Neutrophil (primary cell): ENCODE data around the gene RTF2.
"Not testable (repeated sequence)": the region's sequence is repeated elsewhere in the genome, so short reads cannot be mapped to it uniquely, and the experiment has no call there.

ENCODE experiments used
- H3K27ac ChIP-seq: fragments of 200-600 bp; sonication (generic); 2 replicates; pipeline ENCODE4 v1.5.1; 2016; ENCODE audit warnings: mild to moderate bottlenecking, moderate library complexity
- H3K27me3 ChIP-seq: fragments of 200-600 bp; sonication (generic); 2 replicates; pipeline ENCODE4 v1.6.0; 2016; ENCODE audit warnings: mild to moderate bottlenecking
- H3K36me3 ChIP-seq: fragments of 200-600 bp; sonication (generic); 2 replicates; pipeline ENCODE4 v1.5.1; 2017
- H3K4me1 ChIP-seq, 2 experiments: fragments of 200-600 bp in 1 of 2; sonication (generic) in 1 of 2; 1 replicate in 1 of 2; 2 replicates in 1 of 2; pipeline versions ENCODE4 v1.5.1 to v1.6.1; 2013 to 2016; ENCODE audit warnings: low read depth in 1 of 2, low read length in 1 of 2, mild to moderate bottlenecking in 1 of 2, moderate library complexity in 1 of 2; ENCODE audit not compliant: control insufficient read depth in 1 of 2, insufficient read depth in 1 of 2
- H3K4me3 ChIP-seq, 2 experiments: fragments of 200-600 bp in 1 of 2; sonication (generic) in 1 of 2; 1 replicate in 1 of 2; 2 replicates in 1 of 2; pipeline ENCODE4 v1.5.1; 2013 to 2016; ENCODE audit warnings: low read depth in 1 of 2, low read length in 1 of 2, mild to moderate bottlenecking in 1 of 2, moderate library complexity in 1 of 2
- H3K9me3 ChIP-seq: fragments of 200-600 bp; sonication (generic); 2 replicates; pipeline ENCODE4 v1.5.1; 2016
- CTCF ChIP-seq: fragments of 200-600 bp; sonication (generic); IDR thresholded peaks from 2 replicates; pipeline ENCODE4 v1.5.1; 2016; ENCODE audit warnings: antibody characterized with exemption

The RTF2 gene

DNA sequence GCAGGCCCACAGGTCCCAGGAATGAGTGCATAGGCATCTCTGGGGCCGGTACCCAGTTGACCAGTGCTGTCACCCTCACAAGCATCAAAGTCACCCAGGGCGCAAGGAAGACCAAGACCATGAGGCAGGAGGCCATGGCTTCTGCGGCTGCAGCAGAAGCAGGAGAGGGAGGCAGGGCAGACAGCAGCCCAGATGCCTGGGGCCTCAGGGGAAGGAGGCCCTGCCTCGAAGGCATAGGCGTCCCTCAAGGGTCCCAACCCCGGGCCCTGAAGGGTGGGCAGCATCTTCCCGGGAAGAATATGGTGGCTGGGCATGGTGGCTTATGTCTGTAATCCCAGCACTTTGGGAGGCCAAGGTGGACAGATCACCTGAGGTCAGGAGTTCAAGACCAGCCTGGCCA lies 59.1 kb downstream of the RTF2 start:
- Histone ChIP-seq H3K27me3 (no peaks in the 10 kb centered on the region), H3K27ac (no peak overlapping the region), H3K4me1 (no peaks in the 10 kb centered on the region), H3K36me3 (no peaks in the 10 kb centered on the region), H3K4me3 (no peak overlapping the region), H3K9me3 (no peaks in the 10 kb centered on the region)
- no peak for TF ChIP-seq CTCF

DNA sequence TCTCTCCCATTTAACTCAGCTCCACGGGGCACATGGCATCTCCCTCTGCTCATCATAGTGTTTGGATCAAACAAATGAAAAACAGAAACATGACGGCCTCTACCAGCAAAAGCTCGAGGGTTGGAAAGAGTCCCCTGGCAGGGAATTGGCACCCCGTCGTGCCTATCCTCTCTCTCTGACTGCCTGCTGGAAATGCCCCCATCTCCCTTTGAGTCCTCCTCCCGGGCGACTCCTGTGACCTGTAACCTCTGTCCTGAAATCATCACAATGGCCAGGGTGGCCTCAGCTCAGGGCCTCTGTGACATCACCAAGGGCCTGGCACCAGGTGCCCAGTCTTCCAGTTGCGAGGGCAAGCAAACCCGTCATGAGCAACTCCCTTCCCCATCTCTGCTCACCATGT lies 64.5 kb downstream of the RTF2 start, which contains the start of gene FAM209B:
TSS of gene FAM209B (plus strand) at position 301 of the 400 bp plus-strand sequence. CDS start at position 397, 96 bp downstream.
- H3K36me3 ChIP-seq, H3K27ac ChIP-seq, H3K4me3 ChIP-seq, H3K4me1 ChIP-seq, H3K9me3 ChIP-seq, H3K27me3 ChIP-seq: not testable (repeated sequence)

DNA sequence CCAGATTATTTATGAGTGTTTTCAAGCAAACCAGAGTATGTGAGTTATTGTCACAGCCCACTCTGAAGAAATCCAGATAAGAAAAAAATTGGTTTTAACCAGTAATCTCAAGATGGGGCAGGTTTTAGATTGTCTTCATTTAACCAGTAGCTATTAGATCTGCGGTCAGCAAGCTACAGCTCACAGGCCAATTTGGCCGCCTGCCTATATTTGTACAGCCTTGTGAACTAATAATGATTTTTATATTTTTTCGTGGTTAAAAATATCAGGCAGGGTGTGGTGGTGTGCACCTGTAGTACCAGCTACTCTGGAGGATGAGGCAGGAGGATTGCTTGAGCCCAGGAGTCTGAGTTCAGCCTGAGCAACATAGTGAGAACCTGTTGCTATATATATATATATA lies 69.6 kb downstream of the RTF2 start:
- no peak for TF ChIP-seq CTCF
- H3K36me3 ChIP-seq = no peaks in the 10 kb centered on the region
- H3K9me3 ChIP-seq = no peaks in the 10 kb centered on the region
- H3K4me3 ChIP-seq = no peak overlapping the region
- H3K27ac ChIP-seq = no peak overlapping the region
- H3K27me3 ChIP-seq = no peaks in the 10 kb centered on the region
- H3K4me1 ChIP-seq = peaks cover 16 to 17% of the 10 kb centered on the region in 2 experiments

DNA sequence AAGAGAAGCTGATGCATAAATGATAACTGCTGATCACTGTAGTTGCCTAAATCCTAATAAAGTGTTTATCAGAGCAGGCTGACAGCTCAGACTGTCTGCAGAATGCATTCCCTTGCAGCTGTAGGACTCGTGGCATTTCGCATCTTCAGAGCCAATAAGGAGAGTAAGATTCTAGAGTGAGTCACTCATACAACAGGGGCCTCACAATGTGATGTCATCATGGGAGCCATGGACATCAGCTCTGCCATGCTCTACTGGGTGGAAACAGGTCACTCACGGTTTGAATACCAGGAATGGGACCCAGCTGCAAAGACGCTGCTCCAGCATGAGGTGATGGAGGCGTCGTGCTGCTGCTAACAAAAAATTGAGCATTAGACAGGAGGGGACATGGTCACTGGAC lies 72.0 kb downstream of the RTF2 start:
- TF ChIP-seq CTCF = no peak
- Histone ChIP-seq H3K27me3 (peaks cover 3% of the 10 kb centered on the region), H3K4me1 (peaks cover 16 to 17% of the 10 kb centered on the region in 2 experiments), H3K9me3 (no peaks in the 10 kb centered on the region), H3K4me3 (no peak overlapping the region), H3K36me3 (no peaks in the 10 kb centered on the region), H3K27ac (no peak overlapping the region)

- Histone ChIP-seq H3K27me3 (peaks cover 16% of the 10 kb centered on the region), H3K4me3 (no peak overlapping the region), H3K27ac (no peak overlapping the region), H3K4me1 (peaks cover 16 to 17% of the 10 kb centered on the region in 2 experiments), H3K9me3 (no peaks in the 10 kb centered on the region), H3K36me3 (no peaks in the 10 kb centered on the region)
- no peak for TF ChIP-seq CTCF
Measured at GRCh38 chr20:56542489-56543030, 74.1 kb downstream of the RTF2 start.

DNA sequence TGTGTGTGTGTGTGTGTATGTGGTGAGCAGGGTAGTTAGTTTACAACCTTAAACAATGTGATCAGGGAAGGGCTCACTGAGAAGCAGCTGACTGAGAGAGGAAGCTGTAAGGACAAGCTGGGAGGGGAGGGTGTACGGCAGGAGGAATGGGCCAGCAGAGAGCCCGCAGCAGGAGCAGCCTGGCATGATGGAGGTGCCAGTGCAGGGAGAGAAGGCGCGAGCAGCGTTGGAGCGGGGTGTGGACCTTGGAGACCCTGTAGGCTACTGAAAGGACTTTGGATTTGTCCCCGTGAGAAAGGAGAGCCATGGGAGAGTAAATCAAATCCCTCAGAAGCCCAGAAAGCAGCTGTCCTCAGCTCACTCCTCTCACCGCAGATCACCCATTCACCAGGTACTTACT lies 83.1 kb downstream of the RTF2 start:
- H3K27me3 ChIP-seq = peaks cover 22% of the 10 kb centered on the region
- no peak for TF ChIP-seq CTCF

More for the DNA sequence above, 83.1 kb downstream of the RTF2 start:
- Histone ChIP-seq H3K9me3 (no peaks in the 10 kb centered on the region), H3K27ac (no peak overlapping the region), H3K4me3 (no peak overlapping the region), H3K36me3 (no peaks in the 10 kb centered on the region), H3K4me1 (no peaks in the 10 kb centered on the region)
